ENCODE measurements around the gene PITX3.

The PITX3 gene

GRCh38 chr10:102230264-102230860 lies 10.9 kb downstream of the PITX3 start:
- in situ Hi-C loops (cut with HindIII; ENCODE audit: low pct_ligation_motif_present, low sequenced_read_pairs) = no loop called here
- DNase-seq = peak; percentile 55
- peaks cover 4% of the 10 kb centered on the region for H3K27me3 ChIP-seq (replicated peaks)

DNA sequence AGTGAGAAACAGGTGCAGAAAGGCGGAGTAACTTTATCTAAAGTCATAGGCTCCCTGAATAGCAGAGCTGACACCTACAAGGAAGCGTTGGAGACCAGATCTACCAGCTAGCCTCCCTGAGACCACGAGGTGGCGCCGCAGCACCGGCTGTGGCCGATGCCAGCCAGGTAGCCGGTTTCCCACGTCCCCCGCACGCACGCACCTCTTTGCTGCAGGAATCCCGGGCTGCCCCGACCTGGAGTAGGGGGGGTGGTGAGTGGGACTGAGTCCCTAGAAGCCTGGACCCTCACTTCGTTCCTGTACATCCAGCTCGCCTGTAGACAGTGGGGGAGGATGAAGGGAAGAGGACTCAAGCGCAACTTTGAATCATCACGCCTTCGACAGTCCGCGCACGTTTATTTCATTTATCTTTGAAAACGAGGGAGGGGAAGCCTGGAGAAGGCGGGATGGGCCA lies 11.5 kb downstream of the PITX3 start:
- H3K36me3 ChIP-seq (replicated peaks) = no peaks in the 10 kb centered on the region
- peak; percentile 67 for DNase-seq
- no peak overlapping the region for H3K27ac ChIP-seq
- TF ChIP-seq, protein P1, sequence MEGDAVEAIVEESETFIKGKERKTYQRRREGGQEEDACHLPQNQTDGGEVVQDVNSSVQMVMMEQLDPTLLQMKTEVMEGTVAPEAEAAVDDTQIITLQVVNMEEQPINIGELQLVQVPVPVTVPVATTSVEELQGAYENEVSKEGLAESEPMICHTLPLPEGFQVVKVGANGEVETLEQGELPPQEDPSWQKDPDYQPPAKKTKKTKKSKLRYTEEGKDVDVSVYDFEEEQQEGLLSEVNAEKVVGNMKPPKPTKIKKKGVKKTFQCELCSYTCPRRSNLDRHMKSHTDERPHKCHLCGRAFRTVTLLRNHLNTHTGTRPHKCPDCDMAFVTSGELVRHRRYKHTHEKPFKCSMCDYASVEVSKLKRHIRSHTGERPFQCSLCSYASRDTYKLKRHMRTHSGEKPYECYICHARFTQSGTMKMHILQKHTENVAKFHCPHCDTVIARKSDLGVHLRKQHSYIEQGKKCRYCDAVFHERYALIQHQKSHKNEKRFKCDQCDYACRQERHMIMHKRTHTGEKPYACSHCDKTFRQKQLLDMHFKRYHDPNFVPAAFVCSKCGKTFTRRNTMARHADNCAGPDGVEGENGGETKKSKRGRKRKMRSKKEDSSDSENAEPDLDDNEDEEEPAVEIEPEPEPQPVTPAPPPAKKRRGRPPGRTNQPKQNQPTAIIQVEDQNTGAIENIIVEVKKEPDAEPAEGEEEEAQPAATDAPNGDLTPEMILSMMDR (IDR thresholded peaks at IDR 0.05; ENCODE audit: low read depth, low read length, missing control alignments) = peak; percentile 99
- H3K4me3 ChIP-seq (ENCODE audit: low read depth, low read length) = peak overlapping the region; percentile 47
- in situ Hi-C loops (cut with HindIII; ENCODE audit: low pct_ligation_motif_present, low sequenced_read_pairs) = loop anchor here (10.0 kb wide), 2 partner anchors 55 to 135 kb away; no protein-coding TSS in a partner anchor
- peaks cover 4% of the 10 kb centered on the region for H3K27me3 ChIP-seq (replicated peaks)

More at GRCh38 chr10:102230264-102230860, 10.9 kb downstream of the PITX3 start:
- H3K4me3 ChIP-seq (ENCODE audit: low read depth, low read length) = peak overlapping the region; percentile 47
- TF ChIP-seq, protein P1 (IDR thresholded peaks at IDR 0.05; ENCODE audit: low read depth, low read length, missing control alignments) = no peak
- H3K27ac ChIP-seq = no peak overlapping the region
- H3K36me3 ChIP-seq (replicated peaks) = no peaks in the 10 kb centered on the region

DNA sequence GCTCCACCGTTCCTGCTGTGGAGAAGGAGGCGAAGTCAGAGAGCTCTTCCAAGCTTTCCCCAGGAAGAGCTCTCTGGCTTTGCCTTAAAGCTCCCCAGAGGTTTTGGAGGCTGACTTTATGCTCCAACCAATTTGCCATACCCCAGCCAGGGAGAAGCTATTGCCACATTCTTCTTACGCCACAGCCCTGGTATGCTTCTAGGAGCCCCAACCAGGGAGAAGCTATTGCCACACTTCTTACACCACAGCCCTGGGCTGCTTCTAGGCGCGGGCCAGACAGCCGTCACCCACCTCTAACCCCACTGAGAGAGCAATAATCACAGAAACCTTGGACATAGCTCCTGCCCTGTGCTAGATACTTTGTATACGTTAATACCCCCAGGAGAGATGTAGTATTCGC lies 14.3 kb downstream of the PITX3 start:
- H3K27me3 ChIP-seq (replicated peaks) = peaks cover 4% of the 10 kb centered on the region
- H3K27ac ChIP-seq = no peak overlapping the region
- TF ChIP-seq, protein P1 (IDR thresholded peaks at IDR 0.05; ENCODE audit: low read depth, low read length, missing control alignments) = no peak
- H3K4me3 ChIP-seq (ENCODE audit: low read depth, low read length) = no peak overlapping the region
- no peak for DNase-seq
- H3K36me3 ChIP-seq (replicated peaks) = no peaks in the 10 kb centered on the region
- in situ Hi-C loops (cut with HindIII; ENCODE audit: low pct_ligation_motif_present, low sequenced_read_pairs) = loop anchor here (10.0 kb wide), 2 partner anchors 52 to 138 kb away; no protein-coding TSS in a partner anchor

DNA sequence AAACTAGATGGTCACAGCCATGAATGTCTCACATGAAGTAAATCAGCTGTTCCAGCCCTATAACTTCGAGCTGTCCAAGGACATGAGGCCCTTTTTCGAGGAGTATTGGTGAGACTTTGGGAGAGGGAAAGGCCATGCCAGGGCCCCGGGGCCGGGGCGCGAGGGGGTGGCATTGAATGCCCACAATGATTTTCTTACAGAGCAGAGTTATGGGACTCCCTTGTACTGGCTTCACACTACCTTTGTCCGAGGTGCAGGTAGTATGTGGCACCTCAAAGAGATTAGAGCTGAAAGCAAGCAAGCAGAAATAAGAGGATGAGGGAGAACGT lies 14.8 kb downstream of the PITX3 start:
- Histone ChIP-seq H3K27me3 (replicated peaks) (peaks cover 4% of the 10 kb centered on the region), H3K4me3 (ENCODE audit: low read depth, low read length) (no peak overlapping the region), H3K36me3 (replicated peaks) (no peaks in the 10 kb centered on the region), H3K27ac (no peak overlapping the region)
- TF ChIP-seq, protein P1 (IDR thresholded peaks at IDR 0.05; ENCODE audit: low read depth, low read length, missing control alignments) = no peak
- no peak for DNase-seq
- in situ Hi-C loops (cut with HindIII; ENCODE audit: low pct_ligation_motif_present, low sequenced_read_pairs) = loop anchor here (10.0 kb wide), 2 partner anchors 52 to 138 kb away; no protein-coding TSS in a partner anchor

- TF ChIP-seq, protein P1 (IDR thresholded peaks at IDR 0.05; ENCODE audit: low read depth, low read length, missing control alignments) = no peak
- H3K27me3 ChIP-seq (replicated peaks) = peaks cover 4% of the 10 kb centered on the region
Observed at GRCh38 chr10:102225646-102226541, 15.4 kb downstream of the PITX3 start, which contains the start of gene ELOVL3. ELOVL3 (plus strand) TSS chr10:102226299; CDS start chr10:102226549, 250 bp downstream.

More at GRCh38 chr10:102225646-102226541, 15.4 kb downstream of the PITX3 start, which contains the start of gene ELOVL3:
- in situ Hi-C loops (cut with HindIII; ENCODE audit: low pct_ligation_motif_present, low sequenced_read_pairs) = loop anchor here (10.0 kb wide), 2 partner anchors 51 to 139 kb away; no protein-coding TSS in a partner anchor
- peak within 1 kb of the TSS; percentile 37 for H3K4me3 ChIP-seq (ENCODE audit: low read depth, low read length)
- peak; percentile 94 for DNase-seq
- H3K27ac ChIP-seq = peak within 1 kb of the TSS; percentile 9
- H3K36me3 ChIP-seq (replicated peaks) = no peaks in the 10 kb centered on the region

Data from brain microvascular endothelial cell (primary cell).